HT1080 (cell line): ENCODE measurements around the gene MAN1B1. TPM values are rescaled to one million over a fixed set of nuclear protein-coding genes. Genes with fewer than 3 reads are reported as not detected.
"Not testable (repeated sequence)": the region's sequence is repeated elsewhere in the genome, so short reads cannot be mapped to it uniquely, and the experiment has no call there.

Experiments used
- DNase-seq: peaks from one replicate; pipeline ENCODE4 v3.0.0-alpha.2; 2015; ENCODE audit warnings: low read depth
- total RNA-seq: library from RNA; depleted of rRNA; stranded (reverse); fragments of >200 nt; shearing (Covaris generic); gene quantifications from 2 replicates; pipeline ENCODE4 v1.2.3, GENCODE V29; 2014

MAN1B1 gene
- total RNA-seq, 1 experiment from 2014 or later: 56.1 TPM

DNA sequence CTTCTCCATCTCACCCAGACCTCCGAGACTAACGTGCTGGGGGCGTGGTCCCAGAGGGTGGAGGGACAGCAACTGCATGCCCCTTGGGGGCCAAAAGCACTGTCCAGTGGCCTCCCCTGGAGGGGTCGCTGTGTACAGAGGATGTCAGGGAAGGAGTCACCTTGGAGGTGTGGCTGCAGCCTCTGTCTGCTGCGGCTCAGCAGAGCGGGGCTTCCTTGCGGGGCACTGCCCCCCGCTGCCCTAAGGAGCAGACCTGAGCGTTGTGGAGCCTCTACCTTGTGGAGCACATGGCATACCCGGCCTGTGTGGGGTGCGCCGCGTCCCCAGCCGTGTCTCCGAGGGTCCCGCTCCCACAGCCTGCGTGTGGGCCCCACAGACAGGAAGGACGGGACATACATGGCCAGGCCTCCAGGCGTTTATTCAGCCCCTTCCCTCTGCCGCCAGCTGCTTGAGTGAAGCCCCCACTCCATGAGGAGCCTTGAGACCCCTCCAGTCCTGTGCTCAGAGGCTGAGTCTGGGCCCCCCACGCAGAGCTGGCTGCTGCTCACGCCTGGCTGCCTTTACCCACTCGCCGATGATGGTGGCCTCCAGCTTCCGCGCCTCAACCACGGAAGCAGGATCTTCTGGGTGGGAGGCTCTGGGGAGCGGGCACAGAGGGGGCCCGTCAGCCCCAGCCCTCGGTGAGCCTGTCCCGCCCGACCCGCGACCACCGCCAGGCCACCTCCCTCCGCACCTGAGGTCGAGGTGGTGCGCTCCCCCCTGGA, 23.5 kb downstream of the MAN1B1 start:
- no peak for DNase-seq

DNA sequence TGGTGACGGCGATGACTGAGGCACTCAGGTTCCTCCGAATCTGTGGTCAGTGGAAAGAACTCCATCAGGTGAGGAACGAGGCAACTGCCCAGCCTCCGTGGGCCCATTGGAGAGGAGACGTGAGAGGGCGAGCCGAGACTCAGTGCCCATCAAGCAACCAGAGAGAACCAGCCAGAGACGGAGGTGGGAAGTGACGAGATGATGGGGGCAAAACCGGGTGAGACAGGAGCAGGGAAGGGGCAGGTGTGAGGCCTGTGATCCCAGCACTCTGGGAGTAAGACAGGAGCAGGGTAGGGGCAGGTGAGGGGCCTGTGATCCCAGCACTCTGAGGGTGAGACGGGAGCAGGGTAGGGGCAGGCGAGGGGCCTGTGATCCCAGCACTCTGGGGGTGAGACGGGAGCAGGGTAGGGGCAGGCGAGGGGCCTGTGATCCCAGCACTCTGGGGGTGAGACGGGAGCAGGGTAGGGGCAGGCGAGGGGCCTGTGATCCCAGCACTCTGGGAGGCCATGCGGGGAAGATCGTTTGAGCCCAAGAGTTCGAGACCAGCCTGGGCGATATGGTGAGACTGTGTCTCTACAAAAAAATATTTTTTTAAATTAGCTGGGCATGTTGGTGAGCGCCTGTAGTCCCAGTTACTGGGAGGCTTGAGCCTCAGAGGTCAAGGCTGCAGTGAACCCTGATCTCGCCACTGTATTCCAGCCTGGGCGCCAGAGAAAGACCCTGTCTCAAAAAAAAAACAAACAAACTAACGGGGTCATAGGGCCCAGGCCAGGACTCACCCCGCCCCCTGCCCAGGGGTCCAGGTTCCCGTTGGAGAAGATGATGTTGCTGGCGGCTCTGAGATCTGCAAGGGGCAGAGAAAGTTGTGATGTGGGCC, 24.4 kb downstream of the MAN1B1 start:
- DNase-seq: no peak

DNA sequence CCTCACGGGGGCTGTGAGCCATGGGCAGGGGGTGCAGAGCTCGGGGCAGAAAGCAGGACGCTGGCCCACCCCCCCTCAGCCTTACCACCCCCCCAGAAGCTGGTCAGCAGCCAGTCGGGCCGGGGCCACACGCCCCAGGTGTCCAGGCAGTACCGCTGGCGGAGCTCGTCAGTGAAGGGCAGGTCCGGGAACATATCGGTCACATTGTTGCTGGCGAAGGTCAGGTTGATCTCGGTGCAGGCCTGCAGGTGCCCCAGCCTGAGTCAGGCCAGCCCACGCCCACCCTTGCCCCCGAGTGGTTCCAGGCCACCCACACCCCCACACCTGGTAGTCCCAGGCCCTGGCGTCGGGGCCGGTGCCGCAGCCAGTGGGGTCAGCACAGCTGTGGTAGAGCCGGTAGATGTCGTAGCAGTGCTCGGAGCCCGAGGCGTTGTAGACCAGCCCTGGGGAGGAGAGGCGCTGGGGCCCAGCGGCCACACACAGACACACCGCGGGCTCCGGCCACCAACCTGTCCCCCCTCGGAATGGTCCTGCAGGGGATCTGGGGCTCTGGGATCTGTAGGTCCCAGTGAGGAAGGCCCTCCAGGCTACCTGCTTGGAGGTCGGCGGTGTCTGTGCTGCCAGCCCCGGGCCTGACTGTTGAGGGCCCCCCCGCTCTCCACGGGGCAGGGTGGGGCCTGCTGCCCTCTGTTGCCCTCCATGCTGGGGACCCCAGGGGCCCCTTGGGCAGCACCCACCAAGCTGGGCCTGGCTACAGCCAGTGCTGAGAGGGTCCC, 25.2 kb downstream of the MAN1B1 start:
- DNase-seq: no peak

DNA sequence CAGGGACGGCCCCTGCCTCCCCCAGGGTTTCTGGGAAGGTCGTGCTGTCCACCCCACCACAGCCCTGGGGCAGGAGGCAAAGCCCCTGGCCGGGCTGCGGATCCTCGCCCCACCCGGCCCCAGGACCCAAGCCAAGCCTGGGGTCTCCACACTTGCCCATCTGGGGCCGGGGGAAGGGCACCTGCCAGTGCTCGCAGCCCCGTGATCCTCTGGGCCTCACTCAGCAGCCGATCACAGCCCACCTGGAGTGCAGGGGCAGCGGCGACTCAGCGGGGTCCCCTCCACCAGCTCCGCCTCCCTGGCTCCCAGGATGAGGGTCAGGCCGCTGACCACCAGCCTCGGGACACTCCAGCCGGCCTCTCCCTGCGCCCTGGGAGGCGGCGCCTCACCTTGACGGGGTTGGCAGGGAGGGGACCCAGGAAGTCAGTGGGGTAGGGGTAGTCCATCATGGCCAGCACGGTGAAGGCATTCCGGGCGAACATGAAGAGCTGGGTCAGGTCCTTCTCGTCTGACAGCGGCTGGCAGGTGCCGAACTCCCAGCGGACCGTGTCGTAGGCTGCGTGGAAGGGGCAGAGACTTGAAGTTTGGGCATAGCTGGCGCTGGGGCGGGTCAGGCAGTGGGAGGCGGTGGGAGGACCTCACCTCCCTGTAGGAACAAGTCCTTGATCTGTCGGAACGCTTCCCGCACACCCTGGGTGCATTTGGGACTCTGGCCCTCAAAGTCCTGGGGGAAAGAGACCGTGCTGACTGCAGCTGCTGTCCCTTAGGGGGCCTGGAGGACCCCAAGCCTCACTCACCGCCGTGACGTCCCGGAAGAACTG, 26.0 kb downstream of the MAN1B1 start:
- no peak for DNase-seq

DNA sequence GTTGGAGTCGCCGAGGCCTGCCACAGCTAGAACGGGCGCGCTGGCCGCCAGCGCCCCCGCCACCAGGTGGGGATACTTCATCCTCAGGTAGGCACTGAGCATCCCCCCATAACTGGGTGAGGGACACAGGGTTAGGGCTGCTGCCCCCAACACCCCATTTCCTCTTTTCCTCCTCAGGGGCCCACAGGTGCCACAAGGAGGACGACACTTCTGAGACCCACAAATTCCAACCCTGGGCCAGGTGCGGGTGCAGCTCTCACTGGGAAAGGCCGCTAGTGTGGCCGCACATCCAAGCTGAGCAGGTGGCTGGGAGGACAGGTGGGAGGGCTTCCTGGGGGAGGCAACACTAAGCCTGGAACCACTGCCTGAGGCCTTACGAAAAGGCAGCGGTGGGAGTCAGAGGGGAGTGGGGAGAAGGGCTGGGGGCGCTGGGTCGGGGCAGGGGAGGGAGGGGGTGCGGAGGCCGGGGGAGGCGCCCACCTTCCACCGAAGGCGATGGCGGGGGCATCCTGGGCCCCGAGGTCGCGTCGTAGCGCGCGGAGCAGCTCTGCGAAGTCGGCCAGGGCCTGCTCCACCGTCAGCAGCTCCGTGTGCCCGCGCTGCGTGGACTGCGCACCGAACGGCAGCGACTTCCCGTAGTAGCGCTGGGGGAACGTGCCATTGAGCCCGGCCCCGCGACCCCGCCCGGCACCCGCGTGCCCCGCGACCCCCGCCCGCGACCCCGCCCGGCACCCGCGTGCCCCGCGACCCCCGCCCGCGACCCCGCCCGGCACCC, 26.8 kb downstream of the MAN1B1 start:
- DNase-seq: no peak

DNA sequence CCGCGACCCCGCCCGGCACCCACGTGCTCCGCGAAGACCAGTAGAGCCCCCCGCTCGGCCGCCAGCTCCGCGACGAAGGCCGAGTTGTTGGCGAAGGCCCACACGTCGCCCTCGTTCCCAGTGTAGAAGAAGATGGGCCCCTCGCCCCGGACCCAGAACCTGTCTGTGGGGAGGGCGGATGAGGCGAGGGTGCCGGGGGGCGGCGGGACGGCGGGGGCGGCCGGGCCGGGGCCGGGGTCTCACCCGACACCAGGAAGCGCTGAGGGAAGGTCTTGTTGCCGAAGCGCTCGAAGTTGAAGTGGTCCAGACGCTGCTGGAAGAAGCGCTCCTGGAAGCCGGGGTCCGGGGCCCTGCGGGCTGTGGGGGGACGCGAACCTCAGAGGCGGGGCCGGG, 27.4 kb downstream of the MAN1B1 start:
- DNase-seq: no peak

DNA sequence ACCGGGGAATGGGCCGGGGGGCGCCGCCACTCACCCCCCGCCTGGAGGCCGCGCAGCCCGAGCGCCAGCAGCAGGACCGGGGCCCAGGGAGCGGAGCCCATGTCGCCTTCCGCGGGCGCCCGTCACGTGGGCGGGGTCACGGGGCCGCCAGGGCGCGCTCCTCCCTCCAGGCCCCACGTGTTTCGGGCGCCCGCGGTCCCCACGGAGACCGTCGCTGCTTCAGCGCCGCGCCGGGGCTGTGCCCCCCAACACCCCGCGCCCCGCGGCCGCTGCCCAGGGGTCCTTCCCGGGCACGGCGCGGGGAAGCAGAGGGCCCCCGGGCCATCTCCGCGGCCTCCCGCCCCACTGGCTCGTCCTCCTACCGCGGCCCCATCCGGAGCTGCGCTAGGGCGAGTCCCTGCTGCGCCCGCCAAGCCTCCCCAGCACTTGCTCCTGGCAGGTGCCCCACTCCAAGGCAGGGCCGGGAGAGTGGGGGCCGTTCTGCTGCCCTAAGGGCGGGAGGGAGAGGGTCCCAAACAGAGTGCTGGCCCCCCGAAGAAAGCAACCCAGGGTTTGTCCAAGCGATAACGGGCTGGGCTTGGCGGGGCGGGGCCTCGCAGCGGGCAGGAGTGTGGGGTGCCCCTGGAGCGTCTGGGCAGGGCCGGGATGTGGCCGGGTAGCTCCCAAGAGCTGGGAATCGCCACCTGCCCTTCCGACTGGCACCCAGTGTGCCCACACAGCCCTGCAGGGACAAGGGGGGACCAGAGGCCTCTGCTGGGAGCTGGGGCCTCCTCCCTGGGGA, 28.0 kb downstream of the MAN1B1 start, which contains the start of gene DPP7:
Gene DPP7, minus strand, starts transcription at position 121 of the 781 bp plus-strand sequence. Its CDS starts 20 bp downstream, at position 101.
- DNase-seq: no peak

DNA sequence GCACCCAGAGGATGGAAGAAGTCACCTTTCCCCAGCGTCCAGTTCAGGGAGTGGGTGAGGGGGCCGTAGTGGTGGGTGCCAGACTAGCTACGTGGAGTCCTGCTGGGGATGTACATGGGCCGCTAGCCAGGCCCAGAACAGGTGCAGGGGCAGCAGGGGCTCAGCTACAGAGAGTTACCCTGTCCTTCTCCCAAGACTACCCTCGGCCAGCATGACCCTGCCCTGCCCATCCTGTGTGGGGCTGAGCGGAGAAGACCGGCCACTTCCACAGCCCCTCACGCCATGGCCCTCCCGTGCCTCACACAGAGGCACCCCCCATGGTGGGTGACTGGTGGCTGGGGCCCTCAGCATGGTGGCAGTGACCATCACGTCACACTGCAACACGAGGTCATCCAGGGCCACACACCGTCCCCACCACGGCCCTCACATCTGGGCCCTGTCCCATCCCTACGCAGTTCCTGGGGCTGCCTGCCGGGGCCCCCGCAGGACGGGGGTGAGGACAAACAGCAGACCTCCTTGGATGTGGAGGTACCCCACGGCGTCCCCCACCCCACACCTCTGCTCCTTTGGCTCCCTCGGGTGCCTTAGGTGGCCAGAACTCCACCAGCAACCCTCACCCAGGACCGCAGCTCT, 28.7 kb downstream of the MAN1B1 start:
- DNase-seq: no peak

DNA sequence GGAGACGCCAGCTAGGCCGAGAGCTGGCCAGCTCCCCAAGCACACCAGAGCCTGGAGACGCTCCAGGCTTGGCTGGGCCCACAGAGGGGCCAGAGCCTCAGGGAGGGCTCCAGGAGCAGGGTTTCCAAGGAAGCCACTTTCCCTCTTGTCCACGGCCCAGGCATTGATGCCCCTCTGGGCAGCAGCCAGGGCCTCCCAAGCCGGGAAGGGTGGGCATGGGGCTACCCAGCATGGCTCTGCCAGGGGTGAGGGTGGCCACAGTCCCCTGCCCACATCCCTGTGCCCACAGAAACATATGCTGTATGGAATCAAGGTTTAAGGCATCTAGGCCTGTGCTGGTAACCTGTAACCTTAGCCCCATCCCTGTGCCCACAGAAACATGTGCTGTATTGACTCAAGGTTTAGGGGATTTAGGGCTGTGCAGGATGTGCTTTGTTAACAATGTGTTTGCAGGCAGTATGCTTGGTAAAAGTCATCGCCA, 29.3 kb downstream of the MAN1B1 start:
- no peak for DNase-seq

DNA sequence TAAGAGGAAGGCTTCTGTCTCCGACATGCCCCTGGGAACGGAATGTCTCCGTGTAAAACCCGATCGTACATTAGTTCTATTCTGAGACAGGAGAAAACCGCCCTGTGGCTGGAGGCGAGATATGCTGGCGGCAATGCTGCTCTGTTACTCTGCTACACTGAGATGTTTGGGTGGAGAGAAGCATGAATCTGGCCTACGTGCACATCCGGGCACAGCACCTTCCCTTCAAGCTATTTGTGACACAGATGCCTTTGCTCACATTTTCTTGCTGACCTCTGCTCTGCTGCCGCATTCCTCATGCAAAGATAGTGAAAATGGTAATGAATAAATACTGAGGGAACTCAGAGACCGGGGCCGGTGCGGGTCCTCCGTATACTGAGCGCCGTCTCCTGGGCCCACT, 29.9 kb downstream of the MAN1B1 start:
- DNase-seq: no peak

DNA sequence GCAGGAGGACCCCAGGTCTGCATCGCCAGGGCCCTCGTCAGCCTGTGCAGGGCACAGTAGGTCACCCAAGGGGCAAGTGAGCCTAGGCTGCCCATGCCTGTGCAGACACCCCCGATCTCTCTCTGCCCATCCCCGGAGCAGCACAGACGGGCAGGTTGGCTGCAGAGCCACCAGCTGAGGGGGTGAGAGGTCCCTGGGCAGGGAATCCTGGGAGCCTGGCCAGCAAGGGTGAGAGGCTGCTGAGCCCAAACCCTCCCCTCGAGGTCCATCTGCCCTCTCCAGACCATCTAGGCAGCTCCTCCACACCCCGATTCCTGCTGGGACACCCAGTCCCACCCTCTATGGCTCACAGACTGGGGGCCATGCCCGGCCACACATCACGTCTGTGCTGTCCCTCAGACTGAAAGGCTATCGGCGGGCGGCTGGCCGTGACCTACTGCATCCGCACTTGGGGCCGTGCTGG, 30.5 kb downstream of the MAN1B1 start:
- no peak for DNase-seq

DNA sequence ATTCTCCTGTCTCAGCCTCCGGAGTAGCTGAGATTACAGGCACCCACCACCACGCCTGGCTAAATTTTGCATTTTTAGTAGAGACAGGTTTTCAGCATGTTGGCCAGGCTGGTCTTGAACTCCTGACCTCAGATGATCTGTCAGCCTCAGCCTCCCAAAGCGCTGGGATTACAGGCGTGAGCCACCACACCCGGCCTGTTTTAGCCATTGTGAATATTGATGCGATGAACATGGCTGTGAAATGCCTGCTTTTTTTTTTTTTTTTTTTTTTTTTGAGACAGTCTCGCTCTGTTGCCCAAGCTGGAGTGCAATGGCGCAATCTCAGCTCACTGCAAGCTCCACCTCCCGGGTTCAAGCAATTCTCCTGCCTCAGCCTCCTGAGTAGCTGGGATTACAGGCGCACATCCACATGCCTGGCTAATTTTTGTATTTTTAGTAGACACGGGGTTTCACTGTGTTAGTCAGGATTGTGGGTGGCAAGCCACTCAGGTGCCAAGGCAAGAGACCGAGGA, 31.4 kb downstream of the MAN1B1 start:
- not testable (repeated sequence) for DNase-seq

DNA sequence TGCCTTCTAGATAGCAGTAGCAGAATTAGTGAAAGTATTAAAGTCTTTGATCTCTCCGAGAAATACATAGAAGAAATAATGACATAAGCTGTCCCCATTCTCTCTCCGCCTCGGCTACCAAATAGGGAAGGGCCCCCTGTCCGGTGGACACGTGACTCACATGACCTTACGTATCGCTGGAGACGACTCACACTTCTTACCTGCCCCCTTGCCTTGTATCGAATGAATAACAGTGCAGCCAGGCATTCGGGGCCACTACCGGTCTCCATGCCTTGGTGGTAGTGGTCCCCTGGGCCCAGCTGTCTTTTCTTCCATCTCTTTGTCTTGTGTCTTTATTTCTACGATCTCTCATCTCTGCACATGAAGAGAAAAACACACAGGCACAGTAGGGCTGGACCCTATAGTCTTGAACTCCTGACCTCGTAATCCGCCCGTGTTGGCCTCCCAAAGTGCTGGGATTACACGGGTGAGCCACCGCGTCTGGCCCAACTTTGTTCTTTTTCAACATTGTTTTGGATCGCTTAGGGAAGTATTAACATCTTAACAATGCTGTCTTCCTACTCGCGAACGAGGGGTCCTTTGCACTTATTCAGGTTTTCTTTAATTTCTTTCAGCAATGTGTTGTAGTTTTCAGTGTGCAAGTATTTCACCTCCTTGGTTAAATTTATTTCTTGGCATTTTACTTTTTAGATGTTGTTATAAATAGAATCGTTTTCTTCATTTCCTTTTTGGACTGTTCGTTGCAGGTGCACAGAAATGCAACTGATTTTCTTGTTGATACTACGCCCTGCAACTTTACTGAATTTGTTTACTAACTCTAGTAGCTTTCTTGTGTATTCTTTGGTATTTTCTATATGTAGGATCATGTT, 35.4 kb downstream of the MAN1B1 start:
- DNase-seq: not testable (repeated sequence)

DNA sequence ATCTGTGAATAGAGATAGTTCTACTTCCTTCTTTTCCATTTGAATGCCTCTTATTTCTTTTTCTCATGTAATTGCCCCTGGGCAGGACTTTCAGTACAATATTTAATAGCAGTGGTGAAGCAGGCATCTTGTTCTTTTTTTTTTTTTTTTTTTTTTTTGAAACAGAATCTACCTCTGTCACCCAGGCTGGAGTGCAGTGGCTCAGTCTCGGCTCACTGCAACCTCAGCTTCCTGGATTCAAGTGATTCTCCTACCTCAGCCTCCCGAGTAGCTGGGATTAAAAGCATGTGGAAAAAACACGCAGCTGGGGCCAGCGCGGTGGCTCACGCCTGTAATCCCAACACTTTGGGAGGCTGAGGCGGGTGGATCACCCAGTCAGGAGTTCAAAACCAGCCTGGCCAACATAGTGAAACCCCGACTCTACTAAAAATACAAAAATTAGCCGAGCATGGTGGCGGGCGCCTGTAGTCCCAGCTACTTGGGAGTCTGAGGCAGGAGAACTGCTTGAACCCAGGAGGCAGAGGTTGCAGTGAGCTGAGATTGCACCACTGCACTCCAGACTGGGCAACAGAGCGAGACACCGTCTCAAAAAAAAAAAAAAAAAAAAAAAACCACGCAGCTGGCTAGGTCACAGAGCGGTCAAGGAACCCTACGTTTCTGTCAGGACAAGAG, 36.1 kb downstream of the MAN1B1 start:
- not testable (repeated sequence) for DNase-seq

DNA sequence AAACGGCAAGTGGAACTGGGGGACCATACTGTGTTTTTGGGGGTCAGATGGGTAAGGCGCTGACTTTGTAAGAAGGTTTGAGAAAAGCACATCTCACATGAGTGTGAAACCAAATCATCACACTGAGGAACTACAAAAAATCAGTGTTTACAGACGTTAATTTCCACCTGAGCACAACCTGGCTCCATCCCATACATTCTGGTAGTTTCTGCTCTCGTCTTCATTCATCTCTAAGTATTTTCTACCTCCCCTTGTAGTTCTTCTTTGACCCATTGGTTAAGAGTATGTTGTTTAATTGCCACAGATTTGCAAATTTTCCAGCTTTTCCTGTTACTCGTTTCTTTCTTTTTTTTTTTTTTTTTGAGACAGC, 36.7 kb downstream of the MAN1B1 start:
- no peak for DNase-seq

DNA sequence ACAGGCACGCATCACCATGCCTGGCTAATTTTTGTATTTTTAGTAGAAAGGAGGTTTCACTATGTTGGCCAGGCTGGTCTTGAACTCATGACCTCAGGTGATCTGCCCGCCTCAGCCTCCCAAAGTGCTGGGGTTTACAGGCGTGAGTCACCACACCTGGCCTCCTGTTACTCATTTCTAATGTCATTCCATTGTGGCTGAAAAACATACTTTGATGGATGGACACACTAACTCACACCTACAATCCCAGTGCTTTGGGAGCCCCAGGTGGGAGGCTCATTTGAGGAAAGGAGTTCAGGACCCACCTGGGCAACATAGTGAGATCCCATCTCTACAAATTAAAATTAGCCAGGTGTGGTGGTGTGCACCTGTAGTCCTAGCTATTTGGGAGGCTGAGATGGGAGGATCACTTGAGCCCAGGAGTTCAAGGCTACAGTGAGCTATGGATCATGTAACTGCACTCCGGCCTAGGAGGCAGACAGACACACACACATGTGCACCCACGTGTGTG, 37.2 kb downstream of the MAN1B1 start:
- not testable (repeated sequence) for DNase-seq
